ENCODE data around the gene CD2AP. TPM values are rescaled to one million over a fixed set of nuclear protein-coding genes. Genes with fewer than 3 reads are reported as not detected.

CD2AP gene
- total RNA-seq, 4 donors from 2014 or later = 49.8 to 140 (median 93.3) TPM

GRCh38 chr6:47573109-47573508, 95.5 kb downstream of the CD2AP start:
- intact Hi-C loops (cut with DNase I; ENCODE audit: low total_unique reads) (no loop called here), in situ Hi-C loops (cut with MboI; ENCODE audit: low pct_ligation_motif_present in 1 of 4, low pct_unique_long_range_greater_than_20kb in 1 of 4, low sequenced_read_pairs in 3 of 4) (no loop called here)
- Histone ChIP-seq H3K9me3 (no peaks in the 10 kb centered on the region), H3K4me3 (no peak overlapping the region), H3K36me3 (peaks cover 0 to 32% (median 4%) of the 10 kb centered on the region in 4 donors), H3K27ac (no peak overlapping the region), H3K4me1 (no peaks in the 10 kb centered on the region), H3K27me3 (no peaks in the 10 kb centered on the region)
- DNase-seq = no peak
- 50 to 71% methylated on average over 2 of the region's 2 CpGs for WGBS, 2 donors (ENCODE audit: low coverage in 1 of 2)
- TF ChIP-seq EP300 (IDR thresholded peaks at IDR 0.05; ENCODE audit: low read depth) = no peak
- TF ChIP-seq POLR2AphosphoS5 (IDR thresholded peaks at IDR 0.05) = no peak
- TF ChIP-seq POLR2A (IDR thresholded peaks at IDR 0.05) = no peak
- TF ChIP-seq CTCF (IDR thresholded peaks at IDR 0.05) = no peak

GRCh38 chr6:47574789-47575188, 97.2 kb downstream of the CD2AP start:
- intact Hi-C loops (cut with DNase I; ENCODE audit: low total_unique reads) = no loop called here
- Histone ChIP-seq H3K36me3 (peaks cover 0 to 48% (median 11%) of the 10 kb centered on the region in 4 donors), H3K4me1 (no peaks in the 10 kb centered on the region), H3K9me3 (no peaks in the 10 kb centered on the region), H3K4me3 (no peak overlapping the region), H3K27me3 (no peaks in the 10 kb centered on the region), H3K27ac (no peak overlapping the region)
- WGBS, 2 donors (ENCODE audit: low coverage in 1 of 2) = 88 to 100% methylated on average over 1 to 2 of the region's 2 CpGs
- no peak for DNase-seq
- in situ Hi-C loops (cut with MboI; ENCODE audit: low pct_ligation_motif_present in 1 of 4, low pct_unique_long_range_greater_than_20kb in 1 of 4, low sequenced_read_pairs in 3 of 4) = loop anchor here in 1 of 4 donors (25.0 kb wide), 1 partner anchor 162 kb away; no protein-coding TSS in a partner anchor
- TF ChIP-seq POLR2AphosphoS5 (IDR thresholded peaks at IDR 0.05) (no peak), POLR2A (IDR thresholded peaks at IDR 0.05) (no peak), EP300 (IDR thresholded peaks at IDR 0.05; ENCODE audit: low read depth) (no peak), CTCF (IDR thresholded peaks at IDR 0.05) (no peak)

GRCh38 chr6:47579040-47579439, 101.5 kb downstream of the CD2AP start:
- in situ Hi-C loops (cut with MboI; ENCODE audit: low pct_ligation_motif_present in 1 of 4, low pct_unique_long_range_greater_than_20kb in 1 of 4, low sequenced_read_pairs in 3 of 4) = loop anchor here in 1 of 4 donors (25.0 kb wide), 1 partner anchor 167 kb away; no protein-coding TSS in a partner anchor
- Histone ChIP-seq H3K27ac (no peak overlapping the region), H3K4me3 (no peak overlapping the region), H3K4me1 (no peaks in the 10 kb centered on the region), H3K9me3 (no peaks in the 10 kb centered on the region), H3K36me3 (peaks cover 0 to 84% (median 23%) of the 10 kb centered on the region in 4 donors), H3K27me3 (no peaks in the 10 kb centered on the region)
- TF ChIP-seq EP300 (IDR thresholded peaks at IDR 0.05; ENCODE audit: low read depth) = no peak
- no peak for TF ChIP-seq CTCF (IDR thresholded peaks at IDR 0.05)
- no peak for TF ChIP-seq POLR2A (IDR thresholded peaks at IDR 0.05)
- no peak for TF ChIP-seq POLR2AphosphoS5 (IDR thresholded peaks at IDR 0.05)
- intact Hi-C loops (cut with DNase I; ENCODE audit: low total_unique reads) = no loop called here
- DNase-seq = no peak
- 95 to 96% methylated on average over 3 to 4 of the region's 4 CpGs for WGBS, 2 donors (ENCODE audit: low coverage in 1 of 2)

GRCh38 chr6:47581591-47581990, 104.0 kb downstream of the CD2AP start:
- no peak for TF ChIP-seq POLR2A (IDR thresholded peaks at IDR 0.05)
- no peak for TF ChIP-seq POLR2AphosphoS5 (IDR thresholded peaks at IDR 0.05)
- no peak for TF ChIP-seq EP300 (IDR thresholded peaks at IDR 0.05; ENCODE audit: low read depth)
- TF ChIP-seq CTCF (IDR thresholded peaks at IDR 0.05) = no peak
- Histone ChIP-seq H3K9me3 (no peaks in the 10 kb centered on the region), H3K4me1 (no peaks in the 10 kb centered on the region), H3K4me3 (no peak overlapping the region), H3K27me3 (no peaks in the 10 kb centered on the region), H3K36me3 (peaks cover 0 to 68% (median 26%) of the 10 kb centered on the region in 4 donors), H3K27ac (no peak overlapping the region)
- DNase-seq = no peak
- WGBS, 2 donors (ENCODE audit: low coverage in 1 of 2) = 67 to 84% methylated on average over 2 of the region's 2 CpGs
- intact Hi-C loops (cut with DNase I; ENCODE audit: low total_unique reads) (no loop called here), in situ Hi-C loops (cut with MboI; ENCODE audit: low pct_ligation_motif_present in 1 of 4, low pct_unique_long_range_greater_than_20kb in 1 of 4, low sequenced_read_pairs in 3 of 4) (loop anchor here in 1 of 4 donors (25.0 kb wide), 1 partner anchor 169 kb away; no protein-coding TSS in a partner anchor)

Measured in transverse colon (tissue), 4 donors.